ENCODE results near the gene NRXN3. TPM values are rescaled to one million over a fixed set of nuclear protein-coding genes. Genes with fewer than 3 reads are reported as not detected.

The NRXN3 gene
- total RNA-seq, 4 donors from 2014 or later: 0.56 to 1.6 (median 1.1) TPM

DNA sequence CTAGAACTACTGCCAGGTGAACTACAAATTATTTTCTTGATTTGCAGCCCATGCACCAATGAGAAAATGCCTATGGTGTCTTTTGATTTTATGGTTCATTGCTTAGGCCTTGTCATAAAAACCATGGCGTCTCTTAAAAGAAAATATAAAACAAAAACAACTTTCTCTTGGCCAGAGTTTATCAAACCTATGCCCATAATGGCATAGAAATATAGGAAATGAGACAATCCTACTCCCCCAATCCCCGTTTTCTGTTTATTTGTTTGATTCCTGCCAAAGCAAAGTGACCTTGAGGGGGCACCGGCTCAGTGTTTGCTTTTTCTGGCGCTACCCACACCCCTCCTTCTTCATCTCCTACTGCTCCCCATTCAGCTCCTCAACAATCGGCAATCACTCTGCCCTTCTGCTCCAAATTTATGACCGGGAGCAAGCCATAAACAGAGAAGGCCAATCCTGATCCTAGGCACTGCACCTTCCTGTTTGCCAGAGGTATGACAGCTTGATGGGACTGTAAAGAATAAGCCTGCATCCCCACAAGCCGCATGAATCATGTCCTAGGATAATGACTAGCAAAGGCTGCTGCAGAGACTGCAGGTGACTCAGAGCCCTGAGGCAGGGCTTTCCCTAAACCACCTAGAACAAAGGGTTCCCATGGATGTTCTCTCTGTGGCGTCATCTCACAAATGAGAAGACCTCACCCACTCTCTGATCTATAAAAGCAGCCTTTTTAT lies 874.9 kb downstream of the NRXN3 start:
- no peaks in the 10 kb centered on the region for H3K4me1 ChIP-seq
- H3K9me3 ChIP-seq: no peaks in the 10 kb centered on the region
- intact Hi-C loops (cut with DNase I): no loop called here
- TF ChIP-seq, protein P1, sequence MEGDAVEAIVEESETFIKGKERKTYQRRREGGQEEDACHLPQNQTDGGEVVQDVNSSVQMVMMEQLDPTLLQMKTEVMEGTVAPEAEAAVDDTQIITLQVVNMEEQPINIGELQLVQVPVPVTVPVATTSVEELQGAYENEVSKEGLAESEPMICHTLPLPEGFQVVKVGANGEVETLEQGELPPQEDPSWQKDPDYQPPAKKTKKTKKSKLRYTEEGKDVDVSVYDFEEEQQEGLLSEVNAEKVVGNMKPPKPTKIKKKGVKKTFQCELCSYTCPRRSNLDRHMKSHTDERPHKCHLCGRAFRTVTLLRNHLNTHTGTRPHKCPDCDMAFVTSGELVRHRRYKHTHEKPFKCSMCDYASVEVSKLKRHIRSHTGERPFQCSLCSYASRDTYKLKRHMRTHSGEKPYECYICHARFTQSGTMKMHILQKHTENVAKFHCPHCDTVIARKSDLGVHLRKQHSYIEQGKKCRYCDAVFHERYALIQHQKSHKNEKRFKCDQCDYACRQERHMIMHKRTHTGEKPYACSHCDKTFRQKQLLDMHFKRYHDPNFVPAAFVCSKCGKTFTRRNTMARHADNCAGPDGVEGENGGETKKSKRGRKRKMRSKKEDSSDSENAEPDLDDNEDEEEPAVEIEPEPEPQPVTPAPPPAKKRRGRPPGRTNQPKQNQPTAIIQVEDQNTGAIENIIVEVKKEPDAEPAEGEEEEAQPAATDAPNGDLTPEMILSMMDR (IDR thresholded peaks at IDR 0.05): no peak
- no peak for TF ChIP-seq POLR2A (IDR thresholded peaks at IDR 0.05)
- no peaks in the 10 kb centered on the region for H3K27me3 ChIP-seq
- WGBS, 2 donors: 73 to 74% methylated on average over 8 of the region's 8 CpGs
- H3K27ac ChIP-seq: no peak overlapping the region
- no peak for DNase-seq
- H3K36me3 ChIP-seq: no peaks in the 10 kb centered on the region
- no peak overlapping the region for H3K4me3 ChIP-seq (replicated peaks in 1 of 3)

DNA sequence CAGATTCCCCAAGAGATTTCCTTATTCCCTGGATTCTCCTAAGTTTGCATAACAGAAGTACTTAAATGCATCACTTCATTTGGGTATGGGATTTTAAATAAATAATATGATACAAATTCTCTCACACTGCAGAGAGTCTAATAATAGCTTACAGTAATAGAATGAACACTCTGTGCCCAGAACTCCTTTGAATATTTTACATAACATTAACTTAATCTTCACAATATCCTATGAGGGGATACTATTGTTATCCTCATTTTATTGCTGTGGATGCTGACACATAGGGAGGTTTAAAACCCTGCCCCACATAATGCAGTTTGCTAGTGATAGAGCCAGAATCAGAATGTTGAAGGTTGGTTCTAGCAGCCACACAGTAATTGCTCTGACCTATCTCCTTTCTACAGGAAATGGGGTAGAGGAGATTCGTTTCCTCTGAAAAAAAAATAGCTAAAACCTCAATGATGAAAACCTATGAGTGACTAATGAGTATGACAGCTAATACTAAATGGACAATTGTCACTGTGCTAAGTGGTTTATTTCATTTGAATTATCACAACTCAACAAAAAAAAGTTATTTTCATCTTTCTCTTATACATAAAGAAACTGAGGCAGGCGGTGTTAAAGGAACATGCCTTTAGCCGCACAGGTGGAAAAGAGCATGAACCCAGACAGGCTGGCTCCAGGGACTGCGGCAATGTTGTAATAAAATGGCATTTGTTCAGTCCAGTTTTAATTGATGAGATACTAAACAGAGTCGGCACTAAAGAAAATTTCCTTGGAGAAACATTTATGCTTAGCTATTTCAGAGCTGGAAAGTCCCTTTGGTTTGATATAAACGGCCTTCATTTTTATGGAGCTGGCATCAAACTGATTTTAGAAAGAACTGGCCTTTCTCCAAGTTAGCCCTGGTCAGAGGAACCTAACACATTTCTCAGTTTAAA lies 880.9 kb downstream of the NRXN3 start:
- Histone ChIP-seq H3K36me3 (no peaks in the 10 kb centered on the region), H3K9me3 (no peaks in the 10 kb centered on the region), H3K27me3 (no peaks in the 10 kb centered on the region), H3K4me3 (replicated peaks in 1 of 3) (no peak overlapping the region), H3K27ac (no peak overlapping the region), H3K4me1 (no peaks in the 10 kb centered on the region)
- intact Hi-C loops (cut with DNase I): no loop called here
- no peak for DNase-seq
- WGBS, 2 donors: 65 to 80% methylated on average over 6 of the region's 6 CpGs
- TF ChIP-seq POLR2A (IDR thresholded peaks at IDR 0.05): no peak
- TF ChIP-seq, protein P1 (IDR thresholded peaks at IDR 0.05): no peak

DNA sequence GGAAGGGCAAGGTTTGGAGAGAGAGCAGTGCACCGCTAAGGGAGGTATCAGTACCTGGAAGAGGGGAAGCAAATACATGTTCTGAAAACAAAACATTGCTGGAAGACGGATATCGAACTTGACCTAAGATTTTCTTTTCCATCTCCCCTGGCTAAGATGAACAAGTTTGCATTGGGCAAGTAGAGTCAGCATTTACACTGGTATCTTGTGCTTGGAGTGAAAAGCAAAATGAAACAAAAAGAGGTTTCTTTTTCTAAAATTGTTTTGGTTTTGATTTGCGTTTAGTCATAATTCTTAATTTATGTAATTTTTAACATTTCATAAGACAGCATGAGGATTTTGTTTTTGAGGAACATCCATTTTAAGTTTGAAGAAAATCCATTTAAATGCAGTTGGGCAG lies 881.6 kb downstream of the NRXN3 start:
- WGBS, 2 donors: 85 to 88% methylated on average over 4 of the region's 4 CpGs

DNA sequence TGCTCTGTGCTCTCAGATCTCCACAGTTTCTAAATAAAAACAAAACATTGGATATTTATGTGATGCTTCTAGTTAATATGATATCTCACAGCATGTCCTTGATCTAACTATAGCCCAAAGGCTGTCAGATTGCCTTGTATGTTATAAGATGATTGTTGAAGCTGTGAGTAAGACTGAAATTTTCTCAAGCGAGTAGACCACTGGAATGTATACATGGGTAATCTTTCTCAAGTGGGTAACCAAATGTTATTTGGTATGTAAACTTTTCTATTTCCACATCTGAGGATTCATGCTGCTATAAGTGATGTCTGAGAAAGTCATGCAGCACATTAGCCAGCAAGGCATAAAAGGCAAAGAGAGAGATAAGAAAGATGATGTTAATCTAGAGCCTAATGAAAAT lies 886.7 kb downstream of the NRXN3 start:
- DNase-seq: no peak
- H3K27ac ChIP-seq: no peak overlapping the region

More for the DNA sequence above, 881.6 kb downstream of the NRXN3 start:
- Histone ChIP-seq H3K9me3 (no peaks in the 10 kb centered on the region), H3K27me3 (no peaks in the 10 kb centered on the region), H3K36me3 (no peaks in the 10 kb centered on the region), H3K27ac (no peak overlapping the region), H3K4me1 (no peaks in the 10 kb centered on the region), H3K4me3 (replicated peaks in 1 of 3) (no peak overlapping the region)
- DNase-seq: no peak
- intact Hi-C loops (cut with DNase I): no loop called here
- TF ChIP-seq, protein P1 (IDR thresholded peaks at IDR 0.05): no peak
- no peak for TF ChIP-seq POLR2A (IDR thresholded peaks at IDR 0.05)

More for the DNA sequence above, 886.7 kb downstream of the NRXN3 start:
- intact Hi-C loops (cut with DNase I): no loop called here
- TF ChIP-seq, protein P1 (IDR thresholded peaks at IDR 0.05): no peak
- no peak for TF ChIP-seq POLR2A (IDR thresholded peaks at IDR 0.05)
- 91 to 100% methylated on average over 1 of the region's 1 CpG for WGBS, 2 donors
- no peak overlapping the region for H3K4me3 ChIP-seq (replicated peaks in 1 of 3)
- H3K9me3 ChIP-seq: no peaks in the 10 kb centered on the region
- H3K4me1 ChIP-seq: no peaks in the 10 kb centered on the region
- H3K27me3 ChIP-seq: no peaks in the 10 kb centered on the region
- no peaks in the 10 kb centered on the region for H3K36me3 ChIP-seq
